Retina (tissue), 1 donor: ENCODE measurements around the gene LIF.
"Not testable (repeated sequence)": the region's sequence is repeated elsewhere in the genome, so short reads cannot be mapped to it uniquely, and the experiment has no call there.

Source experiments
- DNase-seq: peaks from one replicate; pipeline ENCODE4 v3.0.0-alpha.2; 2016

The LIF gene

DNA sequence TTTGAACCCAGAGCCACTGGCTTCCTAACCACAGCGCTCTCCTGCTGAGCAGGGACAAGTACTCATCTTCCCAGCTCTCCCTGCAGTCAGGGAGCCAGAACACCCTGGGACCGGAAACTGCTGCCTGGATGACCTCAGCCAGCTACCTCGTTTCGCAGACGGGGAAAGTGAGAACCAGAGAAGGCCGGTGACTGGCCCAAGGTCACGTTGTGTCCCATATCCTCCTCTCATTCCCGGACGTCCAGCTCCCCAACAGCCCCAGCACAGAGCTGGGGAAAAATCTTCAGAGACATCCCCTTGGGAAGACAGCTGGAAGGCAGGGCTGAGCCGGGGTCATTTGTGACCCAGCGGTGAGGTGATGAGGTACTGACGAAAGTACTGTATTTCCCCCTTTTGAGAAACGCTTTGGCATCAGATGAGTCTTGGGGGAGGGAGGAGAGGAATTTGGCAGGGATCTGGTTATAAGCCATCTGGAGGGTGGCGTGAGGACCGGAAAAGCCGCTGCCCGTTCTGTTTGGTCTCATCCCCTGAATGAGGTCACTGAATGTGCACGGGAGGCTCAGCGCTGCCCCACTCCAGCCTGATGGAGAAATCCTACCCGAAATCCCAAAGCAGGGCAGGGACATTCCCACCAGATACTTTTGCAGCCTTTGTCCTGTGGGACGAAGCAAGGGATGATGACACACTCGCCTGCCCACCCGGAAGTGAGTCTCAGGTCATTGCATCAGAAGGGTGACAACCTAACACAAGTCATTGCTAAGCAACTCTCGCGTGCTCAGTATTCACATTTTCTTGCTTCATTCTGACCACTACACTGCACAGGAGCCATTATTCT lies 41.1 kb downstream of the LIF start:
- DNase-seq, result no peak

DNA sequence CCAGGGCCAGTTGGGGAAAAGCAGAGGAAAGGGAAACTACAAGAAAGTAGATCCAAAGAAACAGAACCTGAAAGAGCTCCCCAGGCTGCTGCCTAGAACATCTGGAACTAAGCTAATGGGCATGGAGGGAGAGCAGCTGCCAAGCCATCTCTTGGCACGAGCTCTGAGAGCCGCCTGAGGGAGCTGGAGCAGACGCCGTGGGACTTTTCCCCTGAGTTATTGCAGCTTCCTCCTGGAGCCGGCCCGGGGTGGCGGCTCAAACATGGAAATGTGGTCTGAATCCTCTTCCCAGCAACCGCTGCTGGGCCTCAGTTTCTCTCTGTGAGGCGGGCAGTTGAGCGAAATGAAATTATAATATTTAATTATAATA lies 41.8 kb downstream of the LIF start:
- no peak for DNase-seq

DNA sequence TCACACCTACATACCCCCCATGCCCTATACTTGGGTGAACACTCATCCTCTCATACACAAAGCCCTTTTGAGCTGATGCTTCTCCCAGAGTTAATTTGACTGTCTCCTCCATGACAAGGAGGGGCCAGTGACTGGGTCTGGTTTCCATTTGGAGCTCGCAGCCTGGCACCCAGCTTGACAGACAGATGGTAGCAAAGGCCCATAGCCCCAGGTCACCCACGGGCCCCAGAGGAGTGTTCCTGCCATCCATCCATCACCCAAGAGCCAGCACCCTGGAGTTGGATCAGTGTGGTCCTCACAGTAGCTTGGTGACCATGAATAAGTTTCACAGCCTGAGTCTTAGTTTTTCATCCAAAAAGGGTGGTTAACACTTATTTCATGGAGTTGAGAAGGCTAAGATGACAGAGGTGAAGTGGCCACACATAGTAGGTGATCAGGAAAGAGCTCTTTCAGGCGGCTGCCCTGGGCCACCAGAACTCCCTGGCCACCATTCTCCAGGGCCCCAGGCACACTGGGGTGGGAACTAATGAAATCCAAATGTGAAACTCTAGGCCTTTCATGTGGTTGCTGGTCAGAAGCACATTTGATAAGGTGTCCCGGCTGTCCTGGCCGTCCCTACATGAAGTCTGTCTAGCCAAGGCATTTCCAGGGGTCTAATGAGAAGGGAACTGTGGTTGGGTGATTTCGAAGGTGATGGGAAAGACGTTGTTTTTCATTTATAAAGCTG lies 42.4 kb downstream of the LIF start:
- no peak for DNase-seq

DNA sequence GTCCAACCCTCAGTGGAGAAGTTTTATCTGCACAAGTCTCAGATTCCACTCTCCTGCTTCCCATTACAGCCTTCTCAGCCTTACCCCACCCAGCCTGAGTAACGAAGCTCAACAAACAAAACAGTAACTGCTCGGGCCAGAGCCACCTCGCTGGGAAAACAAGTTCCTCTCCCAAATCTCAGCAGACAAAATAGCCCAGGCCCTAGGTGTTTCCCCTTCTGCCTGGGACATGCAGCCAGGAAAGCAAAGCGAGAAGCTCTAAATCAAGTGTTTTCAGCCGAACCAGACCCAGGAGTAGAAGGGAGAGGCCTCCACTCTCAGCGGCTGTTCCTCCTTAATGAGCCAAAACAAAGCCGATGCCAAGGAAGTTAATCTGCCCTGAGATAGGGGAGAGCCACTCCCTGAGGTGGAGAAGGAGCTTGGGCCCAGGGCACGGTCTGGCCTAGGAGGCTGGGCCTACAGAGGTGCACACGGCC lies 44.0 kb downstream of the LIF start:
- DNase-seq, result peak; percentile 36

DNA sequence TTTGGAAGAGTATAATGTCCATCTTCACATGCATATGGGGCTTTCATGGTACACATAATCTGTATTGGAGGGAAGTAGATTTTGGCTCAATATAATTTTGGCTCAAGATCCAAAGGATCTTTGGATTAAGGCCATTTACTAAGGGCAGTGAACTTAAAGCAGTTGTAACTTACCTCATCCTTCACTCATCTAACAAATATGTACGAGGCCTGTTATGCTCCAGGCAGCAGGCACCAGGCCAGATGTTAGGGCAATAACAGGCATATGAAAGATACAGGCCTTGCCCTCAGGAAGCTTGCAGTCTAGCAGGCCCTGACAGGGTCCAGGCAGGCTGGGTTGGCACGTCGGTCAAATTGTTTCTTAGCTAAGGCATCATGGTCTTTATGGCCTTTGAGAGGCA lies 44.6 kb downstream of the LIF start:
- no peak for DNase-seq

DNA sequence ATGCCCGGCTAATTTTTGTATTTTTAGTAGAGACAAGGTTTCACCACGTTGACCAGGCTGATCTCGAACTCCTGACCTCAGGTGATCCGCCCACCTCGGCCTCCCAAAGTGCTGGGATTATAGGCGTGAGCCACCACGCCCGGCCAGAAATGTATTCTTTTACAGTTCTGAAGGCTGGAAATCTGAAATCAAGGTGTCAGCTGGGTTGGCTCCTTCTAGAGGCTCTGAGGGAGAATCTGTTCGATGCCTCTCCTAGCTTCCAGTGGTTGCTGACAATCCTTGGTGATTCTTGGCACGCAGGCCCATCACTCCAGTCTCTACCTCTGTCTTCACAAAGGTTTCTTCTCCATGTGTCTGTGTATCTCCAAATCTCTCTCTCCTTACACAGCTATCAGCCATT lies 45.7 kb downstream of the LIF start:
- DNase-seq, result not testable (repeated sequence)

DNA sequence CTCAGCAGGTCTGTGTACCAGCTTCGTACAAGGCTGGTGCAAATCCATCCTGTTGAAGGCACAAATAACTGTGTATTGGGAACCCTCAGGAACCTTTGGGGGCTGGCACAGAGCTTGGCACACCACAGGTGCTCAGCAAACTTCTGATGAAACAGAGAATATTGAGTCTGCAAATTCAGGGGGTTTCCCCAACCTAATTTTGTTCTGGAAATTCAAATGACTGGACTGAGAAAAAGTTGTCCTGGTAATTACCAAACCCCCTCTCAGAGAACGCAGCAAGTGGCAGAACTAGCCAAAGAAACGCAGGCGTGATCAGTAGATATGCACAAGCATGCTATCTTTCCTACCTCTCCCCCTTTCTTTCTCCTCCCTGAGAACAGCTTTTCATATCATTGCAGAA lies 47.6 kb downstream of the LIF start:
- DNase-seq, result no peak

DNA sequence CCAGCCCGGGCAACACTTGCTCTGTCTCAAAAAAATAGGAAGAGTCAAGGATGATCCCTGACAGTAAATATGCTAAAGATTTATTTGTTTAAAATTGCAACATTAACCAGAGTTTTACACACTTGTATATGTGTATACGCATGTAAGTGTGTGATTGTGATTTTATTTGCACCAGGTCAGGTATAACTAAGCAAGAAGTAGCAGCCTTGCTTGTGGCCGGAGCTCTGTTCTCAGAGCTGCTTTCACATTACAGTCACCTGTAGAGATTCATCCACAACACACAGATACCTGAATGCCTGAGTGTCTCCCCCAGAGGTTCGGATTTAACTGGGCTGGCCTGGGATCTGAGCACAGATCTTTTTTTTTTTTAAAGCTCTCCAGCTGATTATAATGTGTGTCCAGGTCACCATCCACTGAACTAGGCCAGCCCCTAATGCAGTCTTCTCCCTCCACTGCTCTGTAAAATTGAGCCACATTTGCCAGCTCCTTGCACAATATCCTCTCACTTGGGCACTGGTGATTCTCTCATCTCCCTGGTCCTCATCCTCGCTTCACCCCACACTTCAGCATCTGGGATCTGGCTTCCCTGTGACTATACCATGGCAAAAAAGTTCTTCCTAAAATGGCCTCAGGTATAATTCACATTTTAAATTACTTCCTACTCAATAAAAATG lies 48.3 kb downstream of the LIF start:
- DNase-seq, result no peak

DNA sequence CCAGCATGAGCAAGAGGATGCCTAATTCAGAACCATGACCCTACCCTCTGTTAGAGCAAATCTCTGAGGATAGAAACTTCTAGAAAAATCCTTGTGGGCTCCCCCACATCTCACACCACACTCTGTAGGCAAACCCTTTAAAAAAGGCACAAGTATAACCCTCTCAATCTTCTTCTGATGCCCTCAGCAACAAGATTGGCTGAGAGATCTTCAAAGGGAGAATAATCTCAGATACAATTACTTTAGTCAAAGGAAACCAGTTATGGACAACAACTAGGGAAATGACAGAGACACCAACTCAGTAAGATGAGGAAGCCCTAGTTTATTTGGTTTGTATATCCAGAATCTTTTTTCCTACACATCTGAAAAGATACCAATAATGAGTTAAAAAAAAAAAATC lies 49.2 kb downstream of the LIF start:
- DNase-seq, result no peak

DNA sequence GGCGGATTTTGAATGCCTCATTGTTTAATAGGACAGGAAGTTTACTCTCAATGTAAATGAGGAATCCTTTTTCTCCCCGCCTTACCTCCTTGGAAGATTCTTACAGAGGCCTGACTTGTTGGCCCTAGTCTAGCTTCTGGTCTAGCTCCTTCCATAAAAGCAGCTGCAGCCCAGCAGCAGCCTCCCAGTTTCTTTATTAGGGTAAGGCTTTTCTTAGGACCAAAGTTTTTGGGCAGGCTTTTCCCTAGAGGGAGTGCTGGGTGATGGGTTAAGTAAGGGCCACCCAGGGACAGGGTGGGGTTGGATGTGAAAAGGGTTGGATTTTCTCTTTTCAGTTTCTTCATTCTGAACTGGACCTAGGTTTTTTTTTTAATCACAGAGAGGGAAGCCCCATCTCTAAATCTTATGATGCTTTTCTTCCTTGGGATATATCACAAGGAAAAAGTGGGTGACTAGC lies 49.7 kb downstream of the LIF start:
- DNase-seq, result no peak

DNA sequence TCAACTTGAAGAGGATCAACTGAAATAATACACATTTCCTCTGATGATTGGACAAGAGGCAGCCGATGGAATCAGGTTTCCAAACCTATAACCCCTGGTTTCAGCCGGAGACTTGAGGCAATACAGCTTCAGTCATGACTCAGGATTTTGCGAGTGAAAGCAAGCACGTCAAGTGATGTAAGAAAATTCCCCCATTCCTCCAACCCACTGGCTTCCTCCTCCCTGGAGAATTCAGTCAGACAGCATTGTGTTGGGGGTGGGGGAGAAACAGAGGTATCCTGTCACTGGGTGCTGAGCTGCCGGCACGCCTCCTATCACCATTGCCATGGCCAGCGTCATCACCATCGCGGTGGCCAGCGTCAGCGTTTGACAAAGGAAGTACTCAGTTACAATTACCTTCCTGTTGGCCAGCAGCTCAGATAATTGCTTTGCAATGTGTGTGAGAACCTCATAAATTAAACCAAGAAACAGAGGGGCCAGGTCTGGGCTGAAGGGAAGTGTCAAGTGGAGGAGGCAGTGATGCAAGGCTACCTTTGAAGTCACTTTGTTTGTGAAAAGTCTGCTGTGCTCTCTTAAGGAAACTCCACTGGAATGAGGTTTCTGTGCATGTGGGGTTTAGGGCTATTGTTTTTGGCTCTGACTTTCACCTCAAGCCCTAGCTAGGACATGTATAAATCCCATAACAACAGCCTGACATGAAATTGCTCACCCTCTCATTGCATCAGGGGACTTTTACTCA lies 50.2 kb downstream of the LIF start:
- DNase-seq, result peak; percentile 53

DNA sequence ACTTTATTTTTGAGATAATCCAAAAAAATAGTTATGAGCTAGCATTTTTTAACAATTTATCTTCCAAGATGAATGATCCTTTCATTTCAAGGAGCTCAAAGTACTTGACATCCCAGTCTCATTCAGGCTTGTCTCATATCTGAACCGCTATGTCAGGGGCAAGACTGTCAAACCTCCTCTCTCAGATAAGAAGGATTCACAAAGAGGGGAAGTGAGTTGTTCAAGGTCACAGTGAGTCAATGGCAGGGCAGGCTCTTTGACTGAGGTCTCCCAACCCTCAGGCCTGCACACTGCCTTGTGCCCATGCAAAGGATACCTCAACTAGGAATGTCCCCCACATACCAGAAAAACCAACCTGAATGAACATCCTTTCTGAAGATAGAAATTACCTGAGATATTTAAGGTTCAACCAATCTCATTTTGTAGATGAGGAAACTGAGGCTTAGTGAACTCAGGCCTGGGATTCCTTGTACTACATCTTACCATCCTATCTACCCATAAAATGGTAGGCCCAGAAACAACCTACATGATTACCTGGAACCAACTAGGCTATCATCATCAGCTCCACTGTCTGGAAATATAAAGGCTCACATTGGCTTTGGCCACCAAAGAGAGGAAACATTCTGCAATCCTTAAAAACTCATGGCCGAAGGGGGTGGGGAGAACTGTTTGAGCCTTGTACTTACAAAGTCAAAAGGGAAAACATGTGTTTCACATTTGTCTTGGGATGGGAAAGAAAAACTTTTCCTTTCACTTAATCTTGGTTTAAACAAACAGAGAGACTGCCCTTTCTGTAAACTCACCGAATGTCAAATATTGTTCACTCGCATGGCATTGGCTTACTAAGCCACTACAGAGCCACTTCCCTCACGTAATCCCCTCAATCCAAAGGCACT lies 51.1 kb downstream of the LIF start:
- DNase-seq, result no peak

DNA sequence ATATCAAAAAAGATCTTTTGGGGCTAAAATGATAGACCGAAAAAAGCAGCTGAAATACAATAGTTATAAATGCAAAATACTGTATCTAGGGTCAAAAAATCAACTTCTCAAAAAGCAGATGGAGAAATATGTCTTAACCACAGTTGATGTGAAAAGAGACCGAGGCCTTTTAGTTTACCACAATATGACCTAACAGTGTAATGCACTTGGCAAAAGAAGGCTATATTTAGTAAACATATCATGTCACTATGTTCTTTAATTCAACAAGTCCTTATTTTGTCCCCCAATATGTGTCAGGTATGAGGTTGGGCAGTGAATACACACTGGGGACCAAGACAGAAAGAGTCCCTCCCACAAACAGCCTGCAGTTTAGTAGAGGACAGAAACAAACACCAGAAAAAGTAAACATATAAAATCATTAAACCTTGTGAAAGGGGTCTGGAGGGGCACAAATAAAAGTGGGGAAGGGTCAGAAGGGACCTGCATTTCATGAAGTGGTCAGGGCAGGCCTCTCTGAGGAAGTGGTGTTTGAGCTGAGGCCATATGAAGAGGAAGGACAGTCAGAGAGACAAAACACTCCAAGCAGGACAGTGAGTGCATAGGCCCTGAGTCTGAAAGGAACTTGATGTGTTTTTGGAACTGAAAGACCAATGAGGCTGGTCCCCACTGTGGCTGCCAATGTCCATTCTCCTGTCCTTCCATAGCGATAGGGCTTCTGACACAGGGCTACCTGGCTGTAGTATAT lies 53.4 kb downstream of the LIF start:
- no peak for DNase-seq

DNA sequence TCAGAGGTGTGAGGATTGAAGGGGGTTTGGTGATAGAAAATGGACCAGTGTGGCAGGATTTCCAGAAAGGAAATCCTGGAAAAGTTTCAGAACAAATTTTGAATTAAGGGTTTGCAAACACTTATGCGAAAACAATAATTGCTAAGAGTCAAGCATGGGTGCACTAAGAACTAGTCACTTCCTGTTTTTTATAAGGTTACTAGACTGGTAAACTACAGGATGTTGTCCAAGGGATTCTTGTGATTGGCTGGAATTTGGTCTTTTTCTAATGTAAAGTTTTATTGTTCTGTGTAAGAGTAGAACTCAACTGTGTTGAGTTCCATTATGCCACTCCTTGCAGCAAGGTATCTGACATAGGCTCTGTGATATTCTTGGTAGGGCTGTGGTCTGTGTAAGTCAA lies 54.1 kb downstream of the LIF start:
- DNase-seq, result no peak

DNA sequence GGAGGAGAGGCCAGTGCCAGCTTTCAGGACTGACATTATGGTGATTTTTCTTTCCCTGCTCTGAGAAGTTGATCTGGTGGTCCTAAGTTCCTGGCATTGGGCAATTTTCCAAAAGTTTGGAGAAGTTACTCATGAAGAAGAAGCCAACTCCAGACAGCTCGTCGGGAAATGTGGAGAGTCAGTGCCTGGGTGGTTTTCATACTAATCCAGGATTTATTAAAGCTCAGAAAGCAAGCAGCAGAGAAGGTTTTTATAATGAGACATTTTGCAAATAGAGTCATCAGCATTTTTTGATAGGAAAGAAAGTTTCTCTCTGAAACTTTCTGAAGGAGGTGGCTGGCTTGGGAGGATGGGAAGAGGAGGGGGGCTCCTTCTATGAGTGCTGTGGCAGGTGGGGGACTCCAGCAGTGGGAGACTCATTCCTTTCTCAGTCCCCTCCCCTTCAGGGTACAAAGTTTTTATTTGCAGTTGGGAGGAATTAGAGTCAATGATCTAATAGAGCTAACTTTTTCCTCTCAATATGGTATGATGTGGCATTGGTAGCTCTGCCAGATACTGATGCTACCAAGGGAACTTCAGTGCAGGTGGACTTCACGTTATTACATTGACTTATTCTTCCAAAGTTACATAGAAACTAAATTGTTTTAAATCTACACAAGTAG lies 55.4 kb downstream of the LIF start:
- DNase-seq, result no peak

DNA sequence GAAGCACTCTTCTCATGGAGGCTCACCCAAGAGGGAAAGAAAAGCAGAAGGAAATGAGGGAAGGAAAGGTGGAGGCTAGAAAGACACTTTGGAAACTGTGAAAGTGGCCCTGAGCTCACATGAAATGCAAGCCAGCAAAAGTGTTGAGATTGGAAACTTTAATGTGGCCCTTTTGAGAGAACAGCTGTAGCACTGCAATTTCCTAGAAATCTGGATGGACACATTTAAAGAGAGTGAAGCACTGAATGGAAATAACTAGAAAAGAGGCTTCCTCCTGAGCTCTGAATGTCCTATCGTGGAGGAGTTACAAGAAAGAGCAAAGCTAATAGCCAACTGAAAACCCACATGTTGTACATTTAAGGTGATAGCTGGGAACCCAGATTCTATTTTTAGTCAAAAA lies 56.0 kb downstream of the LIF start:
- no peak for DNase-seq
